Endodermal cell (in vitro differentiated cells): Measurements from ENCODE around the gene CHMP4B. TPM values are rescaled to one million over a fixed set of nuclear protein-coding genes. Genes with fewer than 3 reads are reported as not detected.

Source experiments
- DNase-seq: peaks from one replicate; pipeline ENCODE4 v3.0.0-alpha.2; 2017
- H3K27ac ChIP-seq: 2 replicates; pipeline ENCODE4 v1.5.1; 2013; ENCODE audit warnings: mild to moderate bottlenecking, low read depth, low read length, moderate library complexity
- H3K27me3 ChIP-seq: 2 replicates; pipeline ENCODE4 v1.6.1; 2013; ENCODE audit warnings: mild to moderate bottlenecking, low read length, moderate library complexity; ENCODE audit not compliant: insufficient read depth, control insufficient read depth, poor library complexity, severe bottlenecking
- H3K36me3 ChIP-seq: 2 replicates; pipeline ENCODE4 v1.7.0; 2013; ENCODE audit warnings: mild to moderate bottlenecking, low read length, moderate library complexity; ENCODE audit not compliant: control insufficient read depth, insufficient read depth
- H3K4me1 ChIP-seq: one replicate; pipeline ENCODE4 v1.7.0; 2013; ENCODE audit warnings: low read length; ENCODE audit not compliant: control insufficient read depth, insufficient read depth
- H3K4me3 ChIP-seq: 2 replicates; pipeline ENCODE4 v1.5.1; 2013; ENCODE audit warnings: mild to moderate bottlenecking, low read length, moderate library complexity
- H3K9ac ChIP-seq: 2 replicates; pipeline ENCODE4 v1.6.1; 2013; ENCODE audit warnings: mild to moderate bottlenecking, low read length, moderate library complexity; ENCODE audit not compliant: poor library complexity, severe bottlenecking; ENCODE audit errors: extremely low read depth
- H3K9me3 ChIP-seq: 2 replicates; pipeline ENCODE4 v1.6.1; 2013; ENCODE audit warnings: mild to moderate bottlenecking, low read length, moderate library complexity; ENCODE audit not compliant: control insufficient read depth
- H3K27ac Mint-ChIP-seq: 2 replicates; pipeline ENCODE4 v1.8.0; 2020; ENCODE audit warnings: mixed read lengths
- H3K27me3 Mint-ChIP-seq: 2 replicates; pipeline ENCODE4 v1.8.0; 2021; ENCODE audit warnings: mild to moderate bottlenecking, mixed read lengths; ENCODE audit not compliant: insufficient read depth
- H3K36me3 Mint-ChIP-seq: 2 replicates; pipeline ENCODE4 v1.8.0; 2020; ENCODE audit warnings: low read depth, mixed read lengths
- H3K4me1 Mint-ChIP-seq: 2 replicates; pipeline ENCODE4 v1.8.0; 2020; ENCODE audit warnings: mixed read lengths
- H3K4me3 Mint-ChIP-seq: 2 replicates; pipeline ENCODE4 v1.8.0; 2020; ENCODE audit warnings: mild to moderate bottlenecking, moderate library complexity, mixed read lengths
- H3K9me3 Mint-ChIP-seq: 2 replicates; pipeline ENCODE4 v1.8.0; 2020; ENCODE audit warnings: mild to moderate bottlenecking, mixed read lengths
- CTCF ChIP-seq: fragments of 200-600 bp; sonication (generic); conservative IDR thresholded peaks from 2 replicates; pipeline ENCODE4 v1.5.0; 2021; ENCODE audit warnings: antibody characterized with exemption, mild to moderate bottlenecking
- WGBS, 2 experiments: methylation state at CpG; one replicate each; pipeline versions ENCODE4 v1.1.5 to v1.1.7; 2013; ENCODE audit warnings: missing lambda C conversion rate in 2 of 2, mixed read lengths in 1 of 2; ENCODE audit not compliant: insufficient coverage in 1 of 2, insufficient read length in 1 of 2; 5-methylcytosine and 5-hydroxymethylcytosine counted together
- total RNA-seq, 2 donors: library from RNA; stranded (reverse); fragmentation: NEBNext Ultra II Directional in 1 of 2; extraction: Animal tissue kit (Norgen Biotek cat#: 25700) in 1 of 2; gene quantifications; 2 replicates in 1 of 2; 3 replicates in 1 of 2; pipeline ENCODE4 v1.2.1, GENCODE V29; 2021

CHMP4B gene
- total RNA-seq, 2 donors from 2014 or later, result 81.5 to 116 TPM

GRCh38 chr20:33835615-33836172 lies 24.5 kb downstream of the CHMP4B start:
- H3K27ac ChIP-seq, result no peak overlapping the region
- H3K9ac ChIP-seq, result no peak overlapping the region
- no peak overlapping the region for H3K4me3 ChIP-seq
- Mint-ChIP-seq H3K4me3 (no peak overlapping the region), H3K36me3 (peaks cover 34% of the 10 kb centered on the region), H3K27me3 (no peaks in the 10 kb centered on the region), H3K4me1 (peaks cover 43% of the 10 kb centered on the region), H3K27ac (no peak overlapping the region), H3K9me3 (peaks cover 5% of the 10 kb centered on the region)
- 92 to 93% methylated on average over 6 to 8 of the region's 9 CpGs for WGBS, 2 experiments
- peaks cover 10% of the 10 kb centered on the region for H3K36me3 ChIP-seq
- H3K27me3 ChIP-seq, result no peaks in the 10 kb centered on the region
- peaks cover 12% of the 10 kb centered on the region for H3K9me3 ChIP-seq
- TF ChIP-seq CTCF, result no peak
- no peak for DNase-seq
- peaks cover 5% of the 10 kb centered on the region for H3K4me1 ChIP-seq

- no peak overlapping the region for H3K27ac Mint-ChIP-seq
- H3K9me3 Mint-ChIP-seq, result peaks cover 5% of the 10 kb centered on the region
- no peak for TF ChIP-seq CTCF
These were observed 25.1 kb downstream of the CHMP4B start for GRCh38 chr20:33836277-33836676.

GRCh38 chr20:33837096-33837830 lies 26.1 kb downstream of the CHMP4B start:
- no peak overlapping the region for H3K4me3 Mint-ChIP-seq
- peaks cover 50% of the 10 kb centered on the region for H3K4me1 Mint-ChIP-seq
- 91 to 95% methylated on average over 4 to 5 of the region's 5 CpGs for WGBS, 2 experiments
- H3K27ac Mint-ChIP-seq, result peak overlapping the region; percentile 11
- peaks cover 26% of the 10 kb centered on the region for H3K36me3 Mint-ChIP-seq
- Histone ChIP-seq H3K9me3 (peaks cover 12% of the 10 kb centered on the region), H3K27ac (no peak overlapping the region), H3K36me3 (peaks cover 10% of the 10 kb centered on the region), H3K4me3 (no peak overlapping the region), H3K9ac (no peak overlapping the region), H3K27me3 (no peaks in the 10 kb centered on the region), H3K4me1 (peaks cover 5% of the 10 kb centered on the region)
- DNase-seq, result no peak
- no peak for TF ChIP-seq CTCF
- no peaks in the 10 kb centered on the region for H3K27me3 Mint-ChIP-seq
- H3K9me3 Mint-ChIP-seq, result peaks cover 5% of the 10 kb centered on the region

More at GRCh38 chr20:33836277-33836676, 25.1 kb downstream of the CHMP4B start:
- peaks cover 5% of the 10 kb centered on the region for H3K4me1 ChIP-seq
- DNase-seq, result no peak
- H3K9ac ChIP-seq, result no peak overlapping the region
- 93 to 100% methylated on average over 1 to 2 of the region's 2 CpGs for WGBS, 2 experiments
- H3K27me3 ChIP-seq, result no peaks in the 10 kb centered on the region
- Mint-ChIP-seq H3K27me3 (no peaks in the 10 kb centered on the region), H3K36me3 (peaks cover 34% of the 10 kb centered on the region), H3K4me3 (no peak overlapping the region), H3K4me1 (peaks cover 49% of the 10 kb centered on the region)
- H3K4me3 ChIP-seq, result no peak overlapping the region
- H3K9me3 ChIP-seq, result peaks cover 12% of the 10 kb centered on the region
- H3K27ac ChIP-seq, result no peak overlapping the region
- peaks cover 10% of the 10 kb centered on the region for H3K36me3 ChIP-seq
